Uterus (tissue), 4 donors: ENCODE results near the gene C4orf17. TPM values are rescaled to one million over a fixed set of nuclear protein-coding genes. Genes with fewer than 3 reads are reported as not detected.
"Not testable (repeated sequence)": the region's sequence is repeated elsewhere in the genome, so short reads cannot be mapped to it uniquely, and the experiment has no call there.

Source experiments
- DNase-seq, 2 donors: peaks; one replicate each; pipeline ENCODE4 v3.0.0-alpha.2; 2019 to 2020
- H3K27ac ChIP-seq, 2 donors: fragments of 200-600 bp; sonication (generic); 1 replicate in 1 of 2; 2 replicates in 1 of 2; pipeline ENCODE4 v1.5.1; 2016 to 2018
- H3K27me3 ChIP-seq, 2 donors: fragments of 200-600 bp; sonication (generic); one replicate each; pipeline ENCODE4 v1.5.1; 2018 to 2019; ENCODE audit warnings: control low read depth in 1 of 2
- H3K36me3 ChIP-seq, 2 donors: fragments of 200-600 bp; sonication (generic); one replicate each; pipeline ENCODE4 v1.5.1; 2019; ENCODE audit warnings: control low read depth in 1 of 2
- H3K4me1 ChIP-seq, 2 donors: fragments of 200-600 bp; sonication (generic); one replicate each; pipeline ENCODE4 v1.5.1; 2018 to 2019; ENCODE audit warnings: control low read depth in 1 of 2
- H3K4me3 ChIP-seq, 2 donors: fragments of 200-600 bp; sonication (generic); 1 replicate in 1 of 2; 2 replicates in 1 of 2; pipeline ENCODE4 v1.5.1; 2018 to 2019; ENCODE audit warnings: mild to moderate bottlenecking in 1 of 2
- H3K9me3 ChIP-seq, 2 donors: fragments of 200-600 bp; sonication (generic); one replicate each; pipeline ENCODE4 v1.5.1; 2019; ENCODE audit warnings: control low read depth in 1 of 2
- POLR2A ChIP-seq, 2 donors: fragments of 450-650 bp; IDR thresholded peaks; one replicate each; pipeline ENCODE4 v1.6.1; 2016; ENCODE audit warnings: antibody characterized with exemption in 2 of 2, mild to moderate bottlenecking in 1 of 2, moderate library complexity in 1 of 2
- intact Hi-C: fragments of 100-400 bp; cut with DNase I; formaldehyde crosslinking; loops from one replicate; pipeline ENCODE4 v1.15.1; 2023; ENCODE audit warnings: low total_unique reads
- total RNA-seq, 4 donors: library from RNA; depleted of rRNA in 3 of 4; stranded (reverse); fragments of >200 nt in 3 of 4; gene quantifications; one replicate each; pipeline versions ENCODE4 v1.1.0 to v1.2.4, GENCODE V29; 2014 to 2023
- TF ChIP-seq, protein P1 (sequence below), 4 experiments: fragments of 200-600 bp in 2 of 4; fragments of 450-650 bp in 2 of 4; sonication (generic) in 2 of 4; IDR thresholded peaks; one replicate each; pipeline ENCODE4 v1.5.1; 2016 to 2019; ENCODE audit warnings: antibody characterized with exemption in 4 of 4, mild to moderate bottlenecking in 2 of 4, moderate library complexity in 1 of 4
- donor health status: DM: yes; HTN: yes; CAD: no.

C4orf17 gene
- total RNA-seq, 4 donors from 2014 or later = not detected

DNA sequence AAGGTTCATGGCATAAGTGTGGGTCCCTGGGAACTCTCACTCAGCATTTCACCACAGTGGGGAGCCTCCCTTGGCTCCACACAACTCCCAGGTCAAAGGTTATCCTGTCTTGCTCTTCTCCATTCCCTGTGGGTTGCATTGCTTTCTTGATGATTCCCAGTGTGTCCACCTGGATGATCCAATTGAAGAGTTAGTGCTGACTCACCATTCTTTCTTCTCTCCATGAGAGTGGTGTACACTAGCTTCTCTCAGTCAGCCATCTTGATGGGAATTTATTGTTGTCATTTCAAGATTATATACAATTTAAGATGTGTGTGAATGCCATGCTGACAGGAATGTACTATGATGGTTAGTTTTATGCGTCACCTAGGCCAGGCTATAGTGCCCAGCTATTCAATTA, 25.6 kb upstream of the C4orf17 start:
- Histone ChIP-seq H3K27me3 (no peaks in the 10 kb centered on the region), H3K4me1 (no peaks in the 10 kb centered on the region), H3K9me3 (peaks cover 0 to 11% of the 10 kb centered on the region in 2 donors), H3K36me3 (no peaks in the 10 kb centered on the region), H3K4me3 (no peak overlapping the region), H3K27ac (no peak overlapping the region)
- DNase-seq = no peak
- TF ChIP-seq, protein P1, sequence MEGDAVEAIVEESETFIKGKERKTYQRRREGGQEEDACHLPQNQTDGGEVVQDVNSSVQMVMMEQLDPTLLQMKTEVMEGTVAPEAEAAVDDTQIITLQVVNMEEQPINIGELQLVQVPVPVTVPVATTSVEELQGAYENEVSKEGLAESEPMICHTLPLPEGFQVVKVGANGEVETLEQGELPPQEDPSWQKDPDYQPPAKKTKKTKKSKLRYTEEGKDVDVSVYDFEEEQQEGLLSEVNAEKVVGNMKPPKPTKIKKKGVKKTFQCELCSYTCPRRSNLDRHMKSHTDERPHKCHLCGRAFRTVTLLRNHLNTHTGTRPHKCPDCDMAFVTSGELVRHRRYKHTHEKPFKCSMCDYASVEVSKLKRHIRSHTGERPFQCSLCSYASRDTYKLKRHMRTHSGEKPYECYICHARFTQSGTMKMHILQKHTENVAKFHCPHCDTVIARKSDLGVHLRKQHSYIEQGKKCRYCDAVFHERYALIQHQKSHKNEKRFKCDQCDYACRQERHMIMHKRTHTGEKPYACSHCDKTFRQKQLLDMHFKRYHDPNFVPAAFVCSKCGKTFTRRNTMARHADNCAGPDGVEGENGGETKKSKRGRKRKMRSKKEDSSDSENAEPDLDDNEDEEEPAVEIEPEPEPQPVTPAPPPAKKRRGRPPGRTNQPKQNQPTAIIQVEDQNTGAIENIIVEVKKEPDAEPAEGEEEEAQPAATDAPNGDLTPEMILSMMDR (IDR thresholded peaks at IDR 0.05) = no peak
- intact Hi-C loops = no loop called here

DNA sequence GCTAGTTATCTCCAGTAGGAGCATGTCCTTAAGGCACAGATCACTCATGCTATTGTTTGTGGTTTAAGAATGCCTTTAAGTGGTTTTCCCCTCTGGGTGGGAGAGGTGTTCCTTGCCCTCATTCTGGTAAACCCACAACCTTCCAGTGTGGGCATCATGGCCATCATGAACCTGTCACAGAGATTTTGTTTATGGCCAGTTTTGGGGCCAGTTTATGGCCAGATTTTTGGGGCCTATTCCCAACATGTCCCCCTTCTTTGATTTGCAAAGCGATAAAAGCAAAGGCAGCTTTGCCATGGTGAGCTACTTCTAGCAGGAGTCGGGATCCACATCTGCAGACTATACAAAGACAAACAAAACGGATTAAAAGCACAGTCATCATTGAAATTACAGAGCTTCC, 24.2 kb upstream of the C4orf17 start:
- H3K36me3 ChIP-seq, intact Hi-C loops, DNase-seq, H3K27ac ChIP-seq, H3K27me3 ChIP-seq, H3K4me1 ChIP-seq, H3K4me3 ChIP-seq: not testable (repeated sequence)
- peaks cover 0 to 11% of the 10 kb centered on the region in 2 donors for H3K9me3 ChIP-seq

DNA sequence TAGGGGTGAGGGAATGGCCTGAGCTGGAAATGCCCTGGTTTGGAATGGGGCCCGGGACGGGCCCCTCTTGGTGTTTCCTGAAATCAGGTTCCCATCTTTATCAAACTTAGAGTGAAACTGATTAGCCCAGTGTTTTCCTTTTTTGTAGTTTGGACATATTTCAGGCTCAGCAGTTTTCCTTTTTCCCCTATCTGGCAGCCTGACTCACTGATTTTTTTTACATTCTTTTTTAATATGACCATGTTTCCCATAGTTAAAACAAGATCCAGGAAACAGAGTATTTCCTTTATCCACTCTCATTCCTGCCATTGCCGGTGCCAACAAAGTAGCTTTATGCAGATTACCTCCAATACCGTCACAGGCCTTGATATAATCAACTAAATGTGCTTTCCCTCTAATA, 20.5 kb upstream of the C4orf17 start:
- Histone ChIP-seq H3K27me3 (no peaks in the 10 kb centered on the region), H3K4me3 (no peak overlapping the region), H3K9me3 (peaks cover 0 to 11% of the 10 kb centered on the region in 2 donors), H3K27ac (no peak overlapping the region), H3K36me3 (no peaks in the 10 kb centered on the region), H3K4me1 (no peaks in the 10 kb centered on the region)
- intact Hi-C loops = no loop called here
- TF ChIP-seq, protein P1 (IDR thresholded peaks at IDR 0.05) = no peak
- no peak for TF ChIP-seq POLR2A (IDR thresholded peaks at IDR 0.05)
- no peak for DNase-seq

DNA sequence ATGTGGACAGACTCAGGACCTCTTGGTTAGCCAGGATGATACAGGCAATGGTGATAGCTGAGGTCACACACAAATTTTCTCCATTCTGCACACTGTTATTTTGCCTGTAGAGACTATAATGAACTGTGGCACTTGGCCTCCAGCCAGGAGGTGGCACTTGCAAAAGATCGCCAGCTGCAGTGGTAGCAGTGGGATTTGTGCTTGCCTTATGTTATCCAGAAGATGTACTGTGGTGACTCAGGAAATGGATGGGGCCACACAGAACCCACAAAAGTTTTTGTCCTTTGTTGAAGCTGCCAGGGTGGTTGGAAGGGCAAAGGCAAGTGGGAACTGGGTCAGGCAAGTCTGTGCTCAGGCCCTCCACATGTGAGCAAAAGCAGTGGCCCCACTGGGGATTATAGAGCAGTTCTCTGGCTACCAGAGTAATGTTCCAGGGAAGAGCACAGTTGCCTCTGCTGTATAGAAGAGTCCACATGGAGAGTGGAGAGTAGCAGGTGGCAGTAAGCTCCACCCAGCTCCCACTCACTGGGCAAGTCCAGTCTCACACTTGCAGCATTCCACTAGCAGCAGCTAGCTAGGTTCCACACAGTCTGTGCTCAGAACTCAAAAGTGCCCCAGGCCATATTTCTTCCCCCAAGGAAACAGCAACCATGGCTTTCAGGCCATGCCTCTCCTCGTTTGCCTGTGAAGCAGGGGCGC, 5.9 kb upstream of the C4orf17 start:
- Histone ChIP-seq H3K27ac (no peak overlapping the region), H3K4me3 (no peak overlapping the region), H3K27me3 (no peaks in the 10 kb centered on the region), H3K9me3 (no peaks in the 10 kb centered on the region), H3K36me3 (no peaks in the 10 kb centered on the region), H3K4me1 (no peaks in the 10 kb centered on the region)
- intact Hi-C loops = no loop called here
- no peak for DNase-seq
- TF ChIP-seq POLR2A (IDR thresholded peaks at IDR 0.05) = no peak
- TF ChIP-seq, protein P1 (IDR thresholded peaks at IDR 0.05) = no peak

DNA sequence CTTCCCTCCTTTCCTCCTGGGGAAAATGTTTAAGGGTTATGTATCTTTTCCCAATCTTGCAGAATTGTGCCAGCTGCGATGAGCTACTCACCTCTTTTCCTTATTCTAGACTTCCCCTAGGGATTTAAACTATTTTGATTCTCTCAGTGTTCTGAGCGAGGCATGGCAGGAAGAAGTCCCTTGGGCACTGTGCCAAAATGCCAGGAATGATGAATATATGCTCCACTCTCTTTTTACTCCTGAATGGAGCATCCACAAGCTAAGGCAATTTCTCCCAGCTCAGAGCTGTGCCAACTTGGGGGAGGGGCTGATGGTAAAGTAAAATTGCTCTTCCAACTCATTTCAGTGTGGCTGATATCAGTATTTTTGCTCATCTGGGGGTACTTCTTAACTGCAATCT, 4.0 kb upstream of the C4orf17 start:
- TF ChIP-seq, protein P1 (IDR thresholded peaks at IDR 0.05) = no peak
- TF ChIP-seq POLR2A (IDR thresholded peaks at IDR 0.05) = no peak
- no peak for DNase-seq
- H3K27ac ChIP-seq = no peak overlapping the region
- no peaks in the 10 kb centered on the region for H3K9me3 ChIP-seq
- no peaks in the 10 kb centered on the region for H3K4me1 ChIP-seq
- intact Hi-C loops = no loop called here
- no peaks in the 10 kb centered on the region for H3K36me3 ChIP-seq
- H3K27me3 ChIP-seq = no peaks in the 10 kb centered on the region
- H3K4me3 ChIP-seq = no peak overlapping the region

DNA sequence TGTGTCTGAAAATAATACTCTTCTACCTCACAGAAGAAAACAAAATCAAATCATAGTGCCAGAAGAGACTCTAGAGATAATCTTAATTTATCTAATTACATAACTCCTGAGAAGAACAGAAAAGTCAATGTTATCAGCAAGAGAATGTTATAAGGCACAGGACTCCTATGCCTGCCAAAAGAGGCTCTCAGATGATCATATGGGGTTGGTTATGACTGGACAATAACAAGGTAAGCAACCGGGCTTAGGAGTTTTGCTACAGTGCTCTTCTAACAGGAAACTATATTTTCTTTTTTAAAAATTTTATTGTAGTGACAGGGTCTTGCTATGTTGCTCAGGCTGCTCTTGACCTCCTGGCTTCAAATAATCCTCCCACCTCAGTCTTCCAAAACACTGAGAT, 3.5 kb upstream of the C4orf17 start:
- Histone ChIP-seq H3K36me3 (no peaks in the 10 kb centered on the region), H3K4me1 (no peaks in the 10 kb centered on the region), H3K4me3 (no peak overlapping the region), H3K27ac (no peak overlapping the region), H3K9me3 (no peaks in the 10 kb centered on the region), H3K27me3 (no peaks in the 10 kb centered on the region)
- TF ChIP-seq POLR2A (IDR thresholded peaks at IDR 0.05) = no peak
- TF ChIP-seq, protein P1 (IDR thresholded peaks at IDR 0.05) = no peak
- DNase-seq = no peak
- intact Hi-C loops = no loop called here
